K562 (cell line): ENCODE data around the gene MYBPHL. TPM values are rescaled to one million over a fixed set of nuclear protein-coding genes. Genes with fewer than 3 reads are reported as not detected.
A peak's percentile ranks its signal among the peaks of the same experiment; 100 is the strongest.

Source experiments
- ATF1 ChIP-seq, 2 experiments: fragments of 450-650 bp in 1 of 2; IDR thresholded peaks; 2 replicates each; pipeline ENCODE4 v1.6.1; 2016; ENCODE audit warnings: missing compliant biosample characterization in 1 of 2, missing genetic modification characterization in 1 of 2
- BHLHE40 ChIP-seq: IDR thresholded peaks from 2 replicates; pipeline ENCODE4 v1.6.1; 2011; ENCODE audit warnings: low read length, improper control_type of control experiment
- CAMTA2 ChIP-seq: fragments of 250-450 bp; sonication (Bioruptor Pico); conservative IDR thresholded peaks from 2 replicates; pipeline ENCODE4 v1.5.1; 2022
- CCAR2 ChIP-seq: fragments of 200-400 bp; formaldehyde crosslinking; IDR thresholded peaks from 2 replicates; pipeline ENCODE4 v1.6.1; 2017; ENCODE audit warnings: mild to moderate bottlenecking, low read depth, low read length
- GTF2A2 ChIP-seq: IDR thresholded peaks from 2 replicates; pipeline ENCODE4 v1.6.1; 2016; ENCODE audit warnings: mild to moderate bottlenecking, missing genetic modification characterization, missing compliant biosample characterization
- HDAC8 ChIP-seq: fragments of 450-650 bp; IDR thresholded peaks from 2 replicates; pipeline ENCODE4 v1.6.1; 2016; ENCODE audit warnings: mild to moderate bottlenecking, missing genetic modification characterization, moderate library complexity, missing compliant biosample characterization
- PHTF2 ChIP-seq: fragments of 250-450 bp; sonication (Bioruptor Pico); IDR thresholded peaks from 2 replicates; pipeline ENCODE4 v1.5.0; 2021; ENCODE audit warnings: mild to moderate bottlenecking
- SETDB1 ChIP-seq: IDR thresholded peaks from one replicate; pipeline ENCODE4 v1.6.1; 2012; ENCODE audit warnings: low read length, control low read depth, inconsistent platforms
- SMARCA5 ChIP-seq: fragments of 450-650 bp; IDR thresholded peaks from 2 replicates; pipeline ENCODE4 v1.6.1; 2016
- SMC3 ChIP-seq: conservative IDR thresholded peaks from 2 replicates; pipeline ENCODE4 v1.6.1; 2011; ENCODE audit warnings: low read depth, low read length, improper control_type of control experiment; ENCODE audit not compliant: insufficient read depth
- TEAD2 ChIP-seq: fragments of 450-650 bp; IDR thresholded peaks from 2 replicates; pipeline ENCODE4 v1.6.1; 2016; ENCODE audit warnings: missing genetic modification characterization, control low read depth, missing compliant biosample characterization
- TGIF2 ChIP-seq: sonication (generic); formaldehyde crosslinking; IDR thresholded peaks from 2 replicates; pipeline ENCODE4 v1.8.1; 2022; ENCODE audit warnings: mild to moderate bottlenecking, missing genetic modification reagents, moderate library complexity
- polyA plus RNA-seq, 8 experiments: library from polyadenylated mRNA; depleted of rRNA in 4 of 8; stranded (reverse) in 5 of 8; unstranded in 3 of 8; fragments of >200 nt; fragmentation: Nextera tagmentation in 2 of 8; fragmentation: Illumina TruSeq in 1 of 8; extraction: Ambion mirVana in 2 of 8; extraction: Trizol in 1 of 8; gene quantifications; 2 replicates each; pipeline versions ENCODE4 v1.2.1 to v1.2.3, GENCODE V29; 2011 to 2014; ENCODE audit warnings: inconsistent platforms in 1 of 8, missing spikeins in 1 of 8
- total RNA-seq, 7 experiments: library from RNA; depleted of rRNA in 6 of 7; stranded (reverse); fragments of >200 nt in 6 of 7; fragmentation: Illumina TruSeq in 2 of 7; extraction: Trizol in 2 of 7; gene quantifications; 2 replicates each; pipeline versions ENCODE4 v1.2.1 to v1.2.3, GENCODE V29; 2011 to 2021; ENCODE audit warnings: low replicate concordance in 1 of 7
- TF ChIP-seq, protein P1 (sequence below): fragments of 250-450 bp; sonication (Bioruptor Pico); IDR thresholded peaks from 2 replicates; pipeline ENCODE4 v1.5.0; 2021
- TF ChIP-seq, protein P2 (sequence below): fragments of 450-650 bp; IDR thresholded peaks from one replicate; pipeline ENCODE4 v1.6.1; 2018; ENCODE audit warnings: mild to moderate bottlenecking, moderate library complexity; ENCODE audit not compliant: partially characterized antibody
- TF ChIP-seq, protein P3 (sequence below): IDR thresholded peaks from 2 replicates; pipeline ENCODE4 v1.6.1; 2011; ENCODE audit warnings: borderline replicate concordance, low read depth, mild to moderate bottlenecking, moderate library complexity, low read length; ENCODE audit not compliant: insufficient read depth, poor library complexity, severe bottlenecking
- TF ChIP-seq, protein P4 (sequence below), 3 experiments: IDR thresholded peaks in 2 of 3; conservative IDR thresholded peaks in 1 of 3; 2 replicates each; pipeline ENCODE4 v1.5.1; 2011 to 2012; ENCODE audit warnings: low read length in 3 of 3, mild to moderate bottlenecking in 3 of 3, control low read depth in 2 of 3, improper control_type of control experiment in 1 of 3, inconsistent platforms in 1 of 3, low read depth in 1 of 3, mixed read lengths in 1 of 3, moderate library complexity in 1 of 3; ENCODE audit not compliant: insufficient read depth in 2 of 3
- TF ChIP-seq, protein P5 (sequence below): fragments of 450-650 bp; IDR thresholded peaks from 2 replicates; pipeline ENCODE4 v1.6.1; 2017; ENCODE audit warnings: antibody characterized with exemption, mild to moderate bottlenecking

Gene MYBPHL
- total and polyA plus RNA-seq, 9 of the 15 experiments (the other 6 are each of a cell fraction or from before 2014, with no cell fraction given): 0.20 to 1.9 (median 0.33) TPM

DNA sequence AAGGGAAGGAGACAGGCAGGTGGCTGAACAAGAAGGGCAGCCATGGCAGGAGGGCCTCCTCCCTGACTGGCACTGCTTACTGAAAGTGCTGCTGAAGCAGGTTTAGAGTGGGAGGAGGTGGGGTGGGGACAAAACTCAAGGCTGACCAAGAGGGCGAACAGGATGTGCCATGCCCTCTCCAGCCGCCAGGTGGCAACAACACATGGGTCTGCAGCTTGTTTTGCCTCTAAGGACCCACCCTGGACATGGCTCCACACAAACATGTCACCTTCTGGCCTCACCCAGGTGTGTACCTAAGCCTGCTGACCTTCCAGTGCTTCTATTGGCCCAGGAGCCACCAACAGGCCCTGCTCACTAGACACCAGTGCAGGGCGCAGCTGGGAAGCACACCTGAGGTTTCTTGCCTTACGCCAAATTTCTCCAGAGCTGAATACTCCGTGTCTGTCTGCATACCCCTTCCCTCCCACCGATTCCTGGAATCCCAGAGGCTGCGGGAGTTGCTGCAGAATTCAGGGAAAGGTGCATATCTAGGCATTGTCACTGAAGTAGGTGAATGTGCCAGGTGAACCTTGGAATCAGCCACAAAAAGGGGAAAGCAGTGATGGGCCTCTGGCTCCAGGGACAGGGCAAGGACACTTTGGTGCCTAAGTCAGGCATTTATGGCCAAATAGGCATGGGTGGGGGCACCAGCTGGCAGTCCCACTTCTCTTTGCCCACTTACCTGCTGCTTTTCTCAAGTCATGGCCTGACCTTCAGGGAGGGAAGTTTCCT is 29.2 kb downstream of the MYBPHL start (continued):
- TF ChIP-seq SMC3 (peak; percentile 96), ATF1 (CRISPR knock-in tag; IDR thresholded peaks at IDR 0.05) (no peak), ATF1 (tag; IDR thresholded peaks at IDR 0.05) (no peak), TEAD2 (tag) (no peak), TGIF2 (no peak), CCAR2 (no peak), SETDB1 (no peak), PHTF2 (no peak), GTF2A2 (tag) (no peak), CAMTA2 (CRISPR knock-in tag) (no peak), SMARCA5 (no peak), HDAC8 (no peak), BHLHE40 (no peak)
- TF ChIP-seq, protein P1, sequence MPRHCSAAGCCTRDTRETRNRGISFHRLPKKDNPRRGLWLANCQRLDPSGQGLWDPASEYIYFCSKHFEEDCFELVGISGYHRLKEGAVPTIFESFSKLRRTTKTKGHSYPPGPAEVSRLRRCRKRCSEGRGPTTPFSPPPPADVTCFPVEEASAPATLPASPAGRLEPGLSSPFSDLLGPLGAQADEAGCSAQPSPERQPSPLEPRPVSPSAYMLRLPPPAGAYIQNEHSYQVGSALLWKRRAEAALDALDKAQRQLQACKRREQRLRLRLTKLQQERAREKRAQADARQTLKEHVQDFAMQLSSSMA (CRISPR knock-in tag): no peak
- TF ChIP-seq, protein P2, sequence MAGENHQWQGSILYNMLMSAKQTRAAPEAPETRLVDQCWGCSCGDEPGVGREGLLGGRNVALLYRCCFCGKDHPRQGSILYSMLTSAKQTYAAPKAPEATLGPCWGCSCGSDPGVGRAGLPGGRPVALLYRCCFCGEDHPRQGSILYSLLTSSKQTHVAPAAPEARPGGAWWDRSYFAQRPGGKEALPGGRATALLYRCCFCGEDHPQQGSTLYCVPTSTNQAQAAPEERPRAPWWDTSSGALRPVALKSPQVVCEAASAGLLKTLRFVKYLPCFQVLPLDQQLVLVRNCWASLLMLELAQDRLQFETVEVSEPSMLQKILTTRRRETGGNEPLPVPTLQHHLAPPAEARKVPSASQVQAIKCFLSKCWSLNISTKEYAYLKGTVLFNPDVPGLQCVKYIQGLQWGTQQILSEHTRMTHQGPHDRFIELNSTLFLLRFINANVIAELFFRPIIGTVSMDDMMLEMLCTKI: no peak
- TF ChIP-seq, protein P3, sequence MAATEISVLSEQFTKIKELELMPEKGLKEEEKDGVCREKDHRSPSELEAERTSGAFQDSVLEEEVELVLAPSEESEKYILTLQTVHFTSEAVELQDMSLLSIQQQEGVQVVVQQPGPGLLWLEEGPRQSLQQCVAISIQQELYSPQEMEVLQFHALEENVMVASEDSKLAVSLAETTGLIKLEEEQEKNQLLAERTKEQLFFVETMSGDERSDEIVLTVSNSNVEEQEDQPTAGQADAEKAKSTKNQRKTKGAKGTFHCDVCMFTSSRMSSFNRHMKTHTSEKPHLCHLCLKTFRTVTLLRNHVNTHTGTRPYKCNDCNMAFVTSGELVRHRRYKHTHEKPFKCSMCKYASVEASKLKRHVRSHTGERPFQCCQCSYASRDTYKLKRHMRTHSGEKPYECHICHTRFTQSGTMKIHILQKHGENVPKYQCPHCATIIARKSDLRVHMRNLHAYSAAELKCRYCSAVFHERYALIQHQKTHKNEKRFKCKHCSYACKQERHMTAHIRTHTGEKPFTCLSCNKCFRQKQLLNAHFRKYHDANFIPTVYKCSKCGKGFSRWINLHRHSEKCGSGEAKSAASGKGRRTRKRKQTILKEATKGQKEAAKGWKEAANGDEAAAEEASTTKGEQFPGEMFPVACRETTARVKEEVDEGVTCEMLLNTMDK: peak; percentile 28
- TF ChIP-seq, protein P4, sequence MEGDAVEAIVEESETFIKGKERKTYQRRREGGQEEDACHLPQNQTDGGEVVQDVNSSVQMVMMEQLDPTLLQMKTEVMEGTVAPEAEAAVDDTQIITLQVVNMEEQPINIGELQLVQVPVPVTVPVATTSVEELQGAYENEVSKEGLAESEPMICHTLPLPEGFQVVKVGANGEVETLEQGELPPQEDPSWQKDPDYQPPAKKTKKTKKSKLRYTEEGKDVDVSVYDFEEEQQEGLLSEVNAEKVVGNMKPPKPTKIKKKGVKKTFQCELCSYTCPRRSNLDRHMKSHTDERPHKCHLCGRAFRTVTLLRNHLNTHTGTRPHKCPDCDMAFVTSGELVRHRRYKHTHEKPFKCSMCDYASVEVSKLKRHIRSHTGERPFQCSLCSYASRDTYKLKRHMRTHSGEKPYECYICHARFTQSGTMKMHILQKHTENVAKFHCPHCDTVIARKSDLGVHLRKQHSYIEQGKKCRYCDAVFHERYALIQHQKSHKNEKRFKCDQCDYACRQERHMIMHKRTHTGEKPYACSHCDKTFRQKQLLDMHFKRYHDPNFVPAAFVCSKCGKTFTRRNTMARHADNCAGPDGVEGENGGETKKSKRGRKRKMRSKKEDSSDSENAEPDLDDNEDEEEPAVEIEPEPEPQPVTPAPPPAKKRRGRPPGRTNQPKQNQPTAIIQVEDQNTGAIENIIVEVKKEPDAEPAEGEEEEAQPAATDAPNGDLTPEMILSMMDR (IDR thresholded peaks at IDR 0.05 in 2 of 3, conservative IDR thresholded peaks at IDR 0.05 in 1 of 3; ENCODE audit: insufficient read depth in 2 of 3, low read depth in 1 of 3, low read length in 3 of 3): peak; percentile 95 to 99 (median 97)
- TF ChIP-seq, protein P5, sequence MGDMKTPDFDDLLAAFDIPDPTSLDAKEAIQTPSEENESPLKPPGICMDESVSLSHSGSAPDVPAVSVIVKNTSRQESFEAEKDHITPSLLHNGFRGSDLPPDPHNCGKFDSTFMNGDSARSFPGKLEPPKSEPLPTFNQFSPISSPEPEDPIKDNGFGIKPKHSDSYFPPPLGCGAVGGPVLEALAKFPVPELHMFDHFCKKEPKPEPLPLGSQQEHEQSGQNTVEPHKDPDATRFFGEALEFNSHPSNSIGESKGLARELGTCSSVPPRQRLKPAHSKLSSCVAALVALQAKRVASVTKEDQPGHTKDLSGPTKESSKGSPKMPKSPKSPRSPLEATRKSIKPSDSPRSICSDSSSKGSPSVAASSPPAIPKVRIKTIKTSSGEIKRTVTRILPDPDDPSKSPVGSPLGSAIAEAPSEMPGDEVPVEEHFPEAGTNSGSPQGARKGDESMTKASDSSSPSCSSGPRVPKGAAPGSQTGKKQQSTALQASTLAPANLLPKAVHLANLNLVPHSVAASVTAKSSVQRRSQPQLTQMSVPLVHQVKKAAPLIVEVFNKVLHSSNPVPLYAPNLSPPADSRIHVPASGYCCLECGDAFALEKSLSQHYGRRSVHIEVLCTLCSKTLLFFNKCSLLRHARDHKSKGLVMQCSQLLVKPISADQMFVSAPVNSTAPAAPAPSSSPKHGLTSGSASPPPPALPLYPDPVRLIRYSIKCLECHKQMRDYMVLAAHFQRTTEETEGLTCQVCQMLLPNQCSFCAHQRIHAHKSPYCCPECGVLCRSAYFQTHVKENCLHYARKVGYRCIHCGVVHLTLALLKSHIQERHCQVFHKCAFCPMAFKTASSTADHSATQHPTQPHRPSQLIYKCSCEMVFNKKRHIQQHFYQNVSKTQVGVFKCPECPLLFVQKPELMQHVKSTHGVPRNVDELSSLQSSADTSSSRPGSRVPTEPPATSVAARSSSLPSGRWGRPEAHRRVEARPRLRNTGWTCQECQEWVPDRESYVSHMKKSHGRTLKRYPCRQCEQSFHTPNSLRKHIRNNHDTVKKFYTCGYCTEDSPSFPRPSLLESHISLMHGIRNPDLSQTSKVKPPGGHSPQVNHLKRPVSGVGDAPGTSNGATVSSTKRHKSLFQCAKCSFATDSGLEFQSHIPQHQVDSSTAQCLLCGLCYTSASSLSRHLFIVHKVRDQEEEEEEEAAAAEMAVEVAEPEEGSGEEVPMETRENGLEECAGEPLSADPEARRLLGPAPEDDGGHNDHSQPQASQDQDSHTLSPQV: peak; percentile 85
